GM12878 (cell line): ENCODE results near the gene HES2. TPM values are rescaled to one million over a fixed set of nuclear protein-coding genes. Genes with fewer than 3 reads are reported as not detected.
A peak's percentile ranks its signal among the peaks of the same experiment; 100 is the strongest.

Experiments used
- ATAC-seq: fragments of 200-7000 bp; cut with Tn5 transposase; 3 replicates; pipeline ENCODE4 v1.9.1; 2020; ENCODE audit warnings: mild to moderate bottlenecking, moderate library complexity
- BruUV-seq: library from RNA; stranded (reverse); fragments of 400-500 nt; replicated peaks from 2 replicates; lab custom pipeline; 2021; lab: Mats Ljungman, UMichigan
- CTCF ChIA-PET: fragments of 300-600 bp; sonication (Branson Sonifier 250); formaldehyde crosslinking; extraction: SDS; loops from one replicate; lab custom pipeline; 2021; ENCODE audit warnings: inconsistent platforms; lab: Yijun Ruan, JAX
- POLR2A ChIA-PET: fragments of 350-600 bp; formaldehyde crosslinking; extraction: SDS; loops from one replicate; lab custom pipeline; 2021; ENCODE audit warnings: inconsistent platforms; lab: Charles Lee
- RAD21 ChIA-PET: fragments of 300-600 bp; sonication (Branson Sonifier 250); formaldehyde crosslinking; loops from one replicate; lab custom pipeline; 2023; ENCODE audit warnings: antibody characterized with exemption; ENCODE audit not compliant: unreplicated experiment; lab: Charles Lee
- SMC1A ChIA-PET: fragments of 300-600 bp; sonication (Branson Sonifier 250); formaldehyde crosslinking; loops from one replicate; lab custom pipeline; 2023; ENCODE audit not compliant: unreplicated experiment, uncharacterized antibody; lab: Charles Lee
- DNase-seq: peaks from one replicate; pipeline ENCODE4 v3.0.0-alpha.2; 2011; ENCODE audit warnings: low read depth, low spot score
- FAIRE-seq: peaks from 3 replicates; lab custom pipeline; 2011; peaks lifted over from hg19 to GRCh38; lab: Jason Lieb, UNC
- H2AFZ ChIP-seq: 2 replicates; pipeline ENCODE4 v1.6.0; 2011; ENCODE audit warnings: low read depth, low read length, control low read depth; ENCODE audit not compliant: control insufficient read depth
- H3K27ac ChIP-seq: 2 replicates; pipeline ENCODE4 v1.5.1; 2011; ENCODE audit warnings: control low read depth; ENCODE audit not compliant: control insufficient read depth, insufficient read depth
- H3K27me3 ChIP-seq, 2 experiments: replicated peaks in 1 of 2; 2 replicates each; pipeline versions ENCODE4 v1.6.0 to v1.6.1; 2011; ENCODE audit warnings: low read length in 1 of 2; ENCODE audit not compliant: control insufficient read depth in 2 of 2, insufficient read depth in 2 of 2
- H3K36me3 ChIP-seq, 2 experiments: 2 replicates each; pipeline ENCODE4 v1.5.1; 2011; ENCODE audit warnings: low read length in 1 of 2; ENCODE audit not compliant: control insufficient read depth in 2 of 2, insufficient read depth in 2 of 2
- H3K4me1 ChIP-seq: 2 replicates; pipeline ENCODE4 v1.6.1; 2011; ENCODE audit warnings: mild to moderate bottlenecking, low read length, moderate library complexity, mixed read lengths; ENCODE audit not compliant: control insufficient read depth, insufficient read depth
- H3K4me2 ChIP-seq: 2 replicates; pipeline ENCODE4 v1.6.0; 2011; ENCODE audit warnings: control low read depth; ENCODE audit not compliant: control insufficient read depth, insufficient read depth
- H3K4me3 ChIP-seq: fragments of 200-600 bp; sonication (generic); 2 replicates; pipeline ENCODE4 v1.5.1; 2016
- H3K79me2 ChIP-seq: 2 replicates; pipeline ENCODE4 v1.6.0; 2011; ENCODE audit warnings: low read length; ENCODE audit not compliant: control insufficient read depth, insufficient read depth
- H3K9ac ChIP-seq: 2 replicates; pipeline ENCODE4 v1.8.0; 2011; ENCODE audit warnings: low read length, control low read depth, mixed read lengths; ENCODE audit not compliant: control insufficient read depth, insufficient read depth
- H3K9me3 ChIP-seq: replicated peaks from 3 replicates; pipeline ENCODE4 v1.5.1; 2011; ENCODE audit warnings: mild to moderate bottlenecking, low read length; ENCODE audit not compliant: control insufficient read depth, insufficient read depth
- H4K20me1 ChIP-seq: 2 replicates; pipeline ENCODE4 v1.6.0; 2011; ENCODE audit not compliant: control insufficient read depth, insufficient read depth
- CEBPB ChIP-seq, 2 experiments: fragments of 150-350 bp in 1 of 2; IDR thresholded peaks; 2 replicates each; pipeline ENCODE4 v1.6.1; 2012 to 2014; ENCODE audit warnings: low read depth in 2 of 2, low read length in 2 of 2, borderline replicate concordance in 1 of 2, inconsistent platforms in 1 of 2
- CHD1 ChIP-seq: IDR thresholded peaks from 2 replicates; pipeline ENCODE4 v1.6.1; 2012; ENCODE audit warnings: low read depth, low read length, improper control_type of control experiment
- CHD4 ChIP-seq: fragments of 200-600 bp; sonication (generic); IDR thresholded peaks from 2 replicates; pipeline ENCODE4 v1.6.1; 2016; ENCODE audit warnings: mild to moderate bottlenecking
- GATAD2B ChIP-seq: fragments of 450-650 bp; conservative IDR thresholded peaks from 2 replicates; pipeline ENCODE4 v1.6.1; 2017; ENCODE audit warnings: low read depth, mild to moderate bottlenecking, moderate library complexity
- MTA2 ChIP-seq: fragments of 450-650 bp; IDR thresholded peaks from 2 replicates; pipeline ENCODE4 v1.6.1; 2016; ENCODE audit warnings: low read depth, mild to moderate bottlenecking, moderate library complexity
- MTA3 ChIP-seq: IDR thresholded peaks from 2 replicates; pipeline ENCODE4 v1.6.1; 2012; ENCODE audit warnings: low read length, inconsistent platforms, borderline replicate concordance
- RELA ChIP-seq: fragments of 450-650 bp; IDR thresholded peaks from 2 replicates; pipeline ENCODE4 v1.8.0; 2014; ENCODE audit warnings: borderline replicate concordance; ENCODE audit not compliant: partially characterized antibody
- SMC3 ChIP-seq: IDR thresholded peaks from 2 replicates; pipeline ENCODE4 v1.6.1; 2011; ENCODE audit warnings: low read length, improper control_type of control experiment, borderline replicate concordance
- TARDBP ChIP-seq: IDR thresholded peaks from 2 replicates; pipeline ENCODE4 v1.6.1; 2016; ENCODE audit warnings: borderline replicate concordance
- ZZZ3 ChIP-seq: IDR thresholded peaks from 2 replicates; pipeline ENCODE4 v1.6.1; 2011; ENCODE audit warnings: low read depth; ENCODE audit not compliant: control insufficient read depth, insufficient read length
- WGBS: methylation state at CpG from one replicate; pipeline ENCODE4 v1.1.6; 2016; ENCODE audit warnings: low lambda C conversion rate; ENCODE audit not compliant: insufficient replicate concordance, insufficient coverage; ENCODE audit errors: missing lambda C conversion rate; 5-methylcytosine and 5-hydroxymethylcytosine counted together
- in situ Hi-C: fragments of 300-500 bp; cut with MboI; formaldehyde crosslinking; loops from 9 replicates; pipeline ENCODE4 v1.14.3; 2018; ENCODE audit warnings: mixed read lengths
- intact Hi-C: fragments of 100-400 bp; cut with micrococcal nuclease; formaldehyde crosslinking; loops from one replicate; pipeline ENCODE4 v1.14.2; 2022; ENCODE audit not compliant: unreplicated experiment
- polyA plus RNA-seq, 11 experiments: library from polyadenylated mRNA; depleted of rRNA in 4 of 11; unstranded in 6 of 11; stranded (reverse) in 5 of 11; fragments of >200 nt; fragmentation: Nextera tagmentation in 4 of 11; fragmentation: Illumina TruSeq in 1 of 11; extraction: Ambion mirVana in 4 of 11; extraction: Trizol in 1 of 11; gene quantifications; 1 replicate in 1 of 11; 2 replicates in 10 of 11; pipeline versions ENCODE4 v1.2.1 to v1.2.3, GENCODE V29; 2011 to 2016; ENCODE audit warnings: inconsistent platforms in 2 of 11, missing spikeins in 2 of 11, low read depth in 1 of 11
- total RNA-seq, 4 experiments: library from RNA; depleted of rRNA in 3 of 4; stranded (reverse); fragments of >200 nt in 3 of 4; fragmentation: Illumina TruSeq in 1 of 4; extraction: Trizol in 1 of 4; gene quantifications; 2 replicates each; pipeline versions ENCODE4 v1.2.1 to v1.2.3, GENCODE V29; 2013 to 2021
- TF ChIP-seq, protein P1 (sequence below): fragments of 450-650 bp; IDR thresholded peaks from 2 replicates; pipeline ENCODE4 v1.6.1; 2017; ENCODE audit warnings: mild to moderate bottlenecking, moderate library complexity
- TF ChIP-seq, protein P2 (sequence below): IDR thresholded peaks from 2 replicates; pipeline ENCODE4 v1.6.1; 2012; ENCODE audit warnings: low read depth, low read length, improper control_type of control experiment

Gene HES2
- total and polyA plus RNA-seq, 10 of the 15 experiments (the other 5 are each of a cell fraction or from before 2014, with no cell fraction given) = 0.13 to 2.0 (median 0.26) TPM

DNA sequence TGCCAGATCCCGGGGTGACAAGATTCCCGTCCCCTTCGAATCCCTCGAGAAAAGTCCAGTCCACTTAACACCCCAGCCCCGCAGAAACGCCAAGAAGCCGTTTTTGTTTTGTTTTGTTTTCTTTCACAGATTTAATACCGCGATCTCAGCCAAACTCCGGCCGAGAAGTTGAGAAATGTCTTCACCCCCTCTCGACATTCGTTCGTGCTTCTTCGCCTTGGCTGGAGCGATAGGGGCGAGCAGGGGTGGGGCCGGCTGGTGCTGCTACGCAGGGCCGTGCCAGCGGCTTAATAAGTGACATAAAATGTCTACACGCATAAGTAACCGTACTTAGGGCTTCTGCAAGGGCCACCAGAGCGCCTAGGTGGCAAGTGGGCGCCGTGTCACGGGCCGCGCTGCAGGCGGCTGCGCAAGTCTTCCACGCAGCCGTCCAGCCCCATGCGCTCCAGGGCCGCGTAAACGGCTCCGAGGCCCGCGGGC lies 41.4 kb upstream of the HES2 start:
- ChIA-PET SMC1A (no interaction called here), CTCF (interaction anchor here (1.2 to 1.7 kb wide), 2 partner anchors 23 to 47 kb away, joined by 4 to 5 read pairs; no protein-coding TSS in a partner anchor), POLR2A (no interaction called here), RAD21 (no interaction called here)
- H3K9me3 ChIP-seq = no peaks in the 10 kb centered on the region
- no peak overlapping the region for H3K9ac ChIP-seq
- intact Hi-C loops = no loop called here
- no peaks in the 10 kb centered on the region; the same call in 1 of the 2 replicates for H3K4me1 ChIP-seq
- H3K79me2 ChIP-seq = no peaks in the 10 kb centered on the region
- no peak overlapping the region for H3K27ac ChIP-seq
- 81% methylated on average over 40 of the region's 40 CpGs for WGBS
- no peaks in the 10 kb centered on the region for H4K20me1 ChIP-seq
- H3K4me3 ChIP-seq = no peak overlapping the region
- peaks cover 1 to 4% of the 10 kb centered on the region in 2 experiments; a peak in 2 of 4 replicates for H3K27me3 ChIP-seq
- H3K4me2 ChIP-seq = peak overlapping the region; percentile 22; the same call in 1 of the 2 replicates
- ATAC-seq (no peak), FAIRE-seq (no peak), DNase-seq (no peak)
- TF ChIP-seq SMC3 (no peak), RELA (no peak), CHD4 (no peak), TARDBP (no peak), MTA3 (no peak), CEBPB (IDR thresholded peaks at IDR 0.05; ENCODE audit: borderline replicate concordance in 1 of 2, low read depth in 2 of 2, low read length in 2 of 2) (no peak), CHD1 (no peak), GATAD2B (no peak), MTA2 (no peak), ZZZ3 (no peak)
- TF ChIP-seq, protein P1, sequence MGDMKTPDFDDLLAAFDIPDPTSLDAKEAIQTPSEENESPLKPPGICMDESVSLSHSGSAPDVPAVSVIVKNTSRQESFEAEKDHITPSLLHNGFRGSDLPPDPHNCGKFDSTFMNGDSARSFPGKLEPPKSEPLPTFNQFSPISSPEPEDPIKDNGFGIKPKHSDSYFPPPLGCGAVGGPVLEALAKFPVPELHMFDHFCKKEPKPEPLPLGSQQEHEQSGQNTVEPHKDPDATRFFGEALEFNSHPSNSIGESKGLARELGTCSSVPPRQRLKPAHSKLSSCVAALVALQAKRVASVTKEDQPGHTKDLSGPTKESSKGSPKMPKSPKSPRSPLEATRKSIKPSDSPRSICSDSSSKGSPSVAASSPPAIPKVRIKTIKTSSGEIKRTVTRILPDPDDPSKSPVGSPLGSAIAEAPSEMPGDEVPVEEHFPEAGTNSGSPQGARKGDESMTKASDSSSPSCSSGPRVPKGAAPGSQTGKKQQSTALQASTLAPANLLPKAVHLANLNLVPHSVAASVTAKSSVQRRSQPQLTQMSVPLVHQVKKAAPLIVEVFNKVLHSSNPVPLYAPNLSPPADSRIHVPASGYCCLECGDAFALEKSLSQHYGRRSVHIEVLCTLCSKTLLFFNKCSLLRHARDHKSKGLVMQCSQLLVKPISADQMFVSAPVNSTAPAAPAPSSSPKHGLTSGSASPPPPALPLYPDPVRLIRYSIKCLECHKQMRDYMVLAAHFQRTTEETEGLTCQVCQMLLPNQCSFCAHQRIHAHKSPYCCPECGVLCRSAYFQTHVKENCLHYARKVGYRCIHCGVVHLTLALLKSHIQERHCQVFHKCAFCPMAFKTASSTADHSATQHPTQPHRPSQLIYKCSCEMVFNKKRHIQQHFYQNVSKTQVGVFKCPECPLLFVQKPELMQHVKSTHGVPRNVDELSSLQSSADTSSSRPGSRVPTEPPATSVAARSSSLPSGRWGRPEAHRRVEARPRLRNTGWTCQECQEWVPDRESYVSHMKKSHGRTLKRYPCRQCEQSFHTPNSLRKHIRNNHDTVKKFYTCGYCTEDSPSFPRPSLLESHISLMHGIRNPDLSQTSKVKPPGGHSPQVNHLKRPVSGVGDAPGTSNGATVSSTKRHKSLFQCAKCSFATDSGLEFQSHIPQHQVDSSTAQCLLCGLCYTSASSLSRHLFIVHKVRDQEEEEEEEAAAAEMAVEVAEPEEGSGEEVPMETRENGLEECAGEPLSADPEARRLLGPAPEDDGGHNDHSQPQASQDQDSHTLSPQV = no peak
- TF ChIP-seq, protein P2, sequence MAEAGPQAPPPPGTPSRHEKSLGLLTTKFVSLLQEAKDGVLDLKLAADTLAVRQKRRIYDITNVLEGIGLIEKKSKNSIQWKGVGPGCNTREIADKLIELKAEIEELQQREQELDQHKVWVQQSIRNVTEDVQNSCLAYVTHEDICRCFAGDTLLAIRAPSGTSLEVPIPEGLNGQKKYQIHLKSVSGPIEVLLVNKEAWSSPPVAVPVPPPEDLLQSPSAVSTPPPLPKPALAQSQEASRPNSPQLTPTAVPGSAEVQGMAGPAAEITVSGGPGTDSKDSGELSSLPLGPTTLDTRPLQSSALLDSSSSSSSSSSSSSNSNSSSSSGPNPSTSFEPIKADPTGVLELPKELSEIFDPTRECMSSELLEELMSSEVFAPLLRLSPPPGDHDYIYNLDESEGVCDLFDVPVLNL = no peak
- BruUV-seq = no TSS peak
- no peak overlapping the region for H2AFZ ChIP-seq
- no peaks in the 10 kb centered on the region for H3K36me3 ChIP-seq
- in situ Hi-C loops = no loop called here
